Activated CD8-positive, alpha-beta memory T cell treated with anti-CD3 and anti-CD28 coated beads, Interleukin-2, amount 50 U/mL, for 24 hours (primary cell): ENCODE results near the gene GNAZ.

Source experiments
- DNase-seq: peaks from one replicate; pipeline ENCODE4 v3.0.0-alpha.2; 2020; ENCODE audit errors: extremely low read depth

Gene GNAZ

GRCh38 chr22:23107487-23108248 lies 37.3 kb downstream of the GNAZ start:
- DNase-seq, result no peak

GRCh38 chr22:23108249-23109078 lies 38.1 kb downstream of the GNAZ start:
- DNase-seq, result no peak

GRCh38 chr22:23109079-23109347 lies 38.7 kb downstream of the GNAZ start:
- DNase-seq, result no peak

- no peak for DNase-seq
Measured at GRCh38 chr22:23109441-23109978, 39.2 kb downstream of the GNAZ start.

- DNase-seq, result no peak
Measured at GRCh38 chr22:23110190-23110921, 40.0 kb downstream of the GNAZ start.

GRCh38 chr22:23110922-23111527 lies 40.7 kb downstream of the GNAZ start:
- no peak for DNase-seq

- no peak for DNase-seq
Measured at GRCh38 chr22:23112472-23113012, 42.2 kb downstream of the GNAZ start.

- no peak for DNase-seq
Measured at GRCh38 chr22:23113067-23113846, 42.9 kb downstream of the GNAZ start.

GRCh38 chr22:23113847-23114720 lies 43.8 kb downstream of the GNAZ start:
- DNase-seq, result no peak

- DNase-seq, result no peak
Measured at GRCh38 chr22:23114721-23115020, 44.4 kb downstream of the GNAZ start.

- DNase-seq, result no peak
Measured at GRCh38 chr22:23115369-23115768, 45.0 kb downstream of the GNAZ start.

GRCh38 chr22:23115825-23116494 lies 45.6 kb downstream of the GNAZ start:
- DNase-seq, result no peak

- no peak for DNase-seq
Measured at GRCh38 chr22:23116506-23117263, 46.4 kb downstream of the GNAZ start.

GRCh38 chr22:23117275-23117674 lies 47.0 kb downstream of the GNAZ start:
- DNase-seq, result no peak

- DNase-seq, result no peak
Measured at GRCh38 chr22:23117891-23118646, 47.8 kb downstream of the GNAZ start.

GRCh38 chr22:23118647-23119493 lies 48.6 kb downstream of the GNAZ start:
- DNase-seq, result no peak
